ENCODE data around the gene ADAMTS6.

GRCh38 chr5:65252977-65253376 lies 228.7 kb downstream of the ADAMTS6 start:
- TF ChIP-seq, protein P1, sequence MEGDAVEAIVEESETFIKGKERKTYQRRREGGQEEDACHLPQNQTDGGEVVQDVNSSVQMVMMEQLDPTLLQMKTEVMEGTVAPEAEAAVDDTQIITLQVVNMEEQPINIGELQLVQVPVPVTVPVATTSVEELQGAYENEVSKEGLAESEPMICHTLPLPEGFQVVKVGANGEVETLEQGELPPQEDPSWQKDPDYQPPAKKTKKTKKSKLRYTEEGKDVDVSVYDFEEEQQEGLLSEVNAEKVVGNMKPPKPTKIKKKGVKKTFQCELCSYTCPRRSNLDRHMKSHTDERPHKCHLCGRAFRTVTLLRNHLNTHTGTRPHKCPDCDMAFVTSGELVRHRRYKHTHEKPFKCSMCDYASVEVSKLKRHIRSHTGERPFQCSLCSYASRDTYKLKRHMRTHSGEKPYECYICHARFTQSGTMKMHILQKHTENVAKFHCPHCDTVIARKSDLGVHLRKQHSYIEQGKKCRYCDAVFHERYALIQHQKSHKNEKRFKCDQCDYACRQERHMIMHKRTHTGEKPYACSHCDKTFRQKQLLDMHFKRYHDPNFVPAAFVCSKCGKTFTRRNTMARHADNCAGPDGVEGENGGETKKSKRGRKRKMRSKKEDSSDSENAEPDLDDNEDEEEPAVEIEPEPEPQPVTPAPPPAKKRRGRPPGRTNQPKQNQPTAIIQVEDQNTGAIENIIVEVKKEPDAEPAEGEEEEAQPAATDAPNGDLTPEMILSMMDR (IDR thresholded peaks at IDR 0.05), result no peak
- TF ChIP-seq POLR2A (IDR thresholded peaks at IDR 0.05), result no peak

All from heart left ventricle (tissue), 13 donors.